CD4-positive, alpha-beta T cell treated with Interleukin-15 for 4 hours (primary cell): ENCODE results near the gene ROR2.
A peak's percentile ranks its signal among the peaks of the same experiment; 100 is the strongest.

Source experiments
- DNase-seq: peaks from one replicate; pipeline ENCODE4 v3.0.0-alpha.2; 2020; ENCODE audit warnings: low spot score

The ROR2 gene

GRCh38 chr9:91716239-91716638, 233.8 kb downstream of the ROR2 start:
- DNase-seq = no peak

GRCh38 chr9:91714874-91715615, 235.0 kb downstream of the ROR2 start:
- DNase-seq = no peak

- DNase-seq = no peak
These were observed 235.8 kb downstream of the ROR2 start for GRCh38 chr9:91714020-91714806.

- DNase-seq = no peak
These were observed 237.2 kb downstream of the ROR2 start for GRCh38 chr9:91712811-91713210.

- peak; percentile 33 for DNase-seq
These were observed 238.1 kb downstream of the ROR2 start for GRCh38 chr9:91711755-91712601.

GRCh38 chr9:91710158-91710557, 239.9 kb downstream of the ROR2 start:
- no peak for DNase-seq

GRCh38 chr9:91705386-91705785, 244.6 kb downstream of the ROR2 start:
- no peak for DNase-seq

- no peak for DNase-seq
These were observed 249.6 kb downstream of the ROR2 start for GRCh38 chr9:91700475-91700874.

- DNase-seq = no peak
These were observed 251.8 kb downstream of the ROR2 start for GRCh38 chr9:91698266-91698665.

GRCh38 chr9:91697201-91697600, 252.8 kb downstream of the ROR2 start:
- DNase-seq = no peak

GRCh38 chr9:91694081-91694870, 255.8 kb downstream of the ROR2 start:
- DNase-seq = no peak

- no peak for DNase-seq
These were observed 256.8 kb downstream of the ROR2 start for GRCh38 chr9:91693226-91693625.

GRCh38 chr9:91690540-91691249, 259.3 kb downstream of the ROR2 start:
- no peak for DNase-seq

- no peak for DNase-seq
These were observed 261.0 kb downstream of the ROR2 start for GRCh38 chr9:91689006-91689405.

- DNase-seq = no peak
These were observed 266.8 kb downstream of the ROR2 start for GRCh38 chr9:91683269-91683668.

GRCh38 chr9:91682806-91683205, 267.2 kb downstream of the ROR2 start:
- no peak for DNase-seq

- peak; percentile 44 for DNase-seq
These were observed 268.3 kb downstream of the ROR2 start for GRCh38 chr9:91681461-91682305.

GRCh38 chr9:91680998-91681397, 269.0 kb downstream of the ROR2 start:
- no peak for DNase-seq

GRCh38 chr9:91680106-91680505, 269.9 kb downstream of the ROR2 start:
- no peak for DNase-seq
